Stimulated activated CD4-positive, alpha-beta T cell treated with anti-CD3 and anti-CD28 coated beads, TNF-alpha, amount 100 ng/mL, for 48 hours (primary cell): ENCODE results near the gene CD300H.
"Not testable (repeated sequence)": the region's sequence is repeated elsewhere in the genome, so short reads cannot be mapped to it uniquely, and the experiment has no call there.

Source experiments
- DNase-seq, 3 donors: peaks; one replicate each; pipeline ENCODE4 v3.0.0-alpha.2; 2020; ENCODE audit warnings: low read depth in 3 of 3

The CD300H gene

GRCh38 chr17:74526681-74527080 lies 40.6 kb downstream of the CD300H start:
- DNase-seq, result no peak

GRCh38 chr17:74525781-74526288 lies 41.5 kb downstream of the CD300H start:
- DNase-seq, result no peak

- DNase-seq, result no peak
These were observed 41.9 kb downstream of the CD300H start for GRCh38 chr17:74525465-74525725.

GRCh38 chr17:74524653-74525464 lies 42.5 kb downstream of the CD300H start:
- DNase-seq, result no peak

GRCh38 chr17:74523308-74523707 lies 44.0 kb downstream of the CD300H start:
- DNase-seq, result no peak

GRCh38 chr17:74522381-74523105 lies 44.8 kb downstream of the CD300H start:
- DNase-seq, result no peak

- no peak for DNase-seq
These were observed 45.6 kb downstream of the CD300H start for GRCh38 chr17:74521701-74522201.

GRCh38 chr17:74520790-74521480 lies 46.4 kb downstream of the CD300H start:
- DNase-seq, result no peak

- peak in 1 of 3 donors; percentile 27 for DNase-seq
These were observed 47.3 kb downstream of the CD300H start for GRCh38 chr17:74520016-74520434.

- not testable (repeated sequence) for DNase-seq
These were observed 48.8 kb downstream of the CD300H start for GRCh38 chr17:74518413-74518981.

- no peak for DNase-seq
These were observed 50.6 kb downstream of the CD300H start for GRCh38 chr17:74516561-74517328.

GRCh38 chr17:74515941-74516340 lies 51.4 kb downstream of the CD300H start:
- DNase-seq, result no peak

GRCh38 chr17:74514632-74515334 lies 52.5 kb downstream of the CD300H start:
- DNase-seq, result no peak

GRCh38 chr17:74513987-74514631 lies 53.2 kb downstream of the CD300H start:
- peak; percentile 17 to 37 (median 29) for DNase-seq

GRCh38 chr17:74512624-74513091 lies 54.7 kb downstream of the CD300H start:
- DNase-seq, result peak; percentile 18 to 53 (median 50)

- DNase-seq, result no peak
These were observed 55.3 kb downstream of the CD300H start for GRCh38 chr17:74512036-74512435.
